K562 (cell line): ENCODE measurements around the gene SLIT1. TPM values are rescaled to one million over a fixed set of nuclear protein-coding genes. Genes with fewer than 3 reads are reported as not detected.

Source experiments
- LARP7 ChIP-seq: fragments of 450-650 bp; IDR thresholded peaks from 2 replicates; pipeline ENCODE4 v1.6.1; 2016
- MTA3 ChIP-seq: fragments of 450-650 bp; formaldehyde crosslinking; IDR thresholded peaks from 2 replicates; pipeline ENCODE4 v1.6.1; 2017; ENCODE audit warnings: mild to moderate bottlenecking, borderline replicate concordance
- NCOR1 ChIP-seq: fragments of 450-650 bp; IDR thresholded peaks from 2 replicates; pipeline ENCODE4 v1.6.1; 2016; ENCODE audit warnings: mild to moderate bottlenecking, moderate library complexity
- NFE2L1 ChIP-seq: fragments of 450-650 bp; IDR thresholded peaks from 2 replicates; pipeline ENCODE4 v1.6.1; 2016; ENCODE audit warnings: missing genetic modification characterization, low read depth, mild to moderate bottlenecking, missing compliant biosample characterization, moderate library complexity, borderline replicate concordance
- SMC3 ChIP-seq: conservative IDR thresholded peaks from 2 replicates; pipeline ENCODE4 v1.6.1; 2011; ENCODE audit warnings: low read depth, low read length, improper control_type of control experiment; ENCODE audit not compliant: insufficient read depth
- ZNF24 ChIP-seq: fragments of 450-650 bp; IDR thresholded peaks from 2 replicates; pipeline ENCODE4 v1.6.1; 2016
- polyA plus RNA-seq, 8 experiments: library from polyadenylated mRNA; depleted of rRNA in 4 of 8; stranded (reverse) in 5 of 8; unstranded in 3 of 8; fragments of >200 nt; fragmentation: Nextera tagmentation in 2 of 8; fragmentation: Illumina TruSeq in 1 of 8; extraction: Ambion mirVana in 2 of 8; extraction: Trizol in 1 of 8; gene quantifications; 2 replicates each; pipeline versions ENCODE4 v1.2.1 to v1.2.3, GENCODE V29; 2011 to 2014; ENCODE audit warnings: inconsistent platforms in 1 of 8, missing spikeins in 1 of 8
- total RNA-seq, 7 experiments: library from RNA; depleted of rRNA in 6 of 7; stranded (reverse); fragments of >200 nt in 6 of 7; fragmentation: Illumina TruSeq in 2 of 7; extraction: Trizol in 2 of 7; gene quantifications; 2 replicates each; pipeline versions ENCODE4 v1.2.1 to v1.2.3, GENCODE V29; 2011 to 2021; ENCODE audit warnings: low replicate concordance in 1 of 7
- TF ChIP-seq, protein P1 (sequence below): fragments of 200-800 bp; sonication (Bioruptor generic); IDR thresholded peaks from 2 replicates; pipeline ENCODE4 v1.6.1; 2016; ENCODE audit warnings: missing genetic modification characterization, missing compliant biosample characterization
- TF ChIP-seq, protein P2 (sequence below): fragments of 250-450 bp; sonication (Bioruptor Pico); IDR thresholded peaks from 2 replicates; pipeline ENCODE4 v1.8.0; 2021; ENCODE audit warnings: borderline replicate concordance, mild to moderate bottlenecking, moderate library complexity; ENCODE audit not compliant: poor library complexity, severe bottlenecking

SLIT1 gene
- total and polyA plus RNA-seq, 9 of the 15 experiments (the other 6 are each of a cell fraction or from before 2014, with no cell fraction given): 0.01 to 0.11 (median 0.04) TPM; not detected in 3

DNA sequence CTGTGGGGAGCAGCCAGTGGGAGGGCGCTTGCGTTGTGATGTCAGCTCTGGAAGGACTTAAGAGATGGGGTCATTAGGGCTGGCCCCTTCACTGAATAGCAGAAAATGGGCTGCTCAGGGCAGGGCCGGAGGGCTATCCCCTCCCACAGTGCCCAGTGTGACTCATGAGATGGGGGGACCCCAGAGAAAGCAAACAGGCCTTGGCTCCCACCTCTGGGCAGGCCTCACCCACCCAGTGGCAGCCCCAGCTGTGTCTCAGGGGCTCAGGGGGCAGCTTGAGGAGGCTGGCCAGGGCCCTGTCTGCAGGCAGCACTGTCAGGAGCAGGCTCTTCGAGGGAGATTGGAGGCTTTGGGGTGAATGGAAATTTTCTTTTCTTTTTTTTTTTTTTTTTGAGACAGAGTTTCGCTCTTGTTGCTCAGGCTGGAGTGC lies 168.3 kb downstream of the SLIT1 start (continued):
- TF ChIP-seq, protein P1, sequence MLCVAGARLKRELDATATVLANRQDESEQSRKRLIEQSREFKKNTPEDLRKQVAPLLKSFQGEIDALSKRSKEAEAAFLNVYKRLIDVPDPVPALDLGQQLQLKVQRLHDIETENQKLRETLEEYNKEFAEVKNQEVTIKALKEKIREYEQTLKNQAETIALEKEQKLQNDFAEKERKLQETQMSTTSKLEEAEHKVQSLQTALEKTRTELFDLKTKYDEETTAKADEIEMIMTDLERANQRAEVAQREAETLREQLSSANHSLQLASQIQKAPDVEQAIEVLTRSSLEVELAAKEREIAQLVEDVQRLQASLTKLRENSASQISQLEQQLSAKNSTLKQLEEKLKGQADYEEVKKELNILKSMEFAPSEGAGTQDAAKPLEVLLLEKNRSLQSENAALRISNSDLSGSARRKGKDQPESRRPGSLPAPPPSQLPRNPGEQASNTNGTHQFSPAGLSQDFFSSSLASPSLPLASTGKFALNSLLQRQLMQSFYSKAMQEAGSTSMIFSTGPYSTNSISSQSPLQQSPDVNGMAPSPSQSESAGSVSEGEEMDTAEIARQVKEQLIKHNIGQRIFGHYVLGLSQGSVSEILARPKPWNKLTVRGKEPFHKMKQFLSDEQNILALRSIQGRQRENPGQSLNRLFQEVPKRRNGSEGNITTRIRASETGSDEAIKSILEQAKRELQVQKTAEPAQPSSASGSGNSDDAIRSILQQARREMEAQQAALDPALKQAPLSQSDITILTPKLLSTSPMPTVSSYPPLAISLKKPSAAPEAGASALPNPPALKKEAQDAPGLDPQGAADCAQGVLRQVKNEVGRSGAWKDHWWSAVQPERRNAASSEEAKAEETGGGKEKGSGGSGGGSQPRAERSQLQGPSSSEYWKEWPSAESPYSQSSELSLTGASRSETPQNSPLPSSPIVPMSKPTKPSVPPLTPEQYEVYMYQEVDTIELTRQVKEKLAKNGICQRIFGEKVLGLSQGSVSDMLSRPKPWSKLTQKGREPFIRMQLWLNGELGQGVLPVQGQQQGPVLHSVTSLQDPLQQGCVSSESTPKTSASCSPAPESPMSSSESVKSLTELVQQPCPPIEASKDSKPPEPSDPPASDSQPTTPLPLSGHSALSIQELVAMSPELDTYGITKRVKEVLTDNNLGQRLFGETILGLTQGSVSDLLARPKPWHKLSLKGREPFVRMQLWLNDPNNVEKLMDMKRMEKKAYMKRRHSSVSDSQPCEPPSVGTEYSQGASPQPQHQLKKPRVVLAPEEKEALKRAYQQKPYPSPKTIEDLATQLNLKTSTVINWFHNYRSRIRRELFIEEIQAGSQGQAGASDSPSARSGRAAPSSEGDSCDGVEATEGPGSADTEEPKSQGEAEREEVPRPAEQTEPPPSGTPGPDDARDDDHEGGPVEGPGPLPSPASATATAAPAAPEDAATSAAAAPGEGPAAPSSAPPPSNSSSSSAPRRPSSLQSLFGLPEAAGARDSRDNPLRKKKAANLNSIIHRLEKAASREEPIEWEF (CRISPR knock-in tag): no peak
- TF ChIP-seq NFE2L1 (tag) (no peak), LARP7 (no peak), SMC3 (no peak), NCOR1 (no peak), ZNF24 (no peak), MTA3 (no peak)
- TF ChIP-seq, protein P2, sequence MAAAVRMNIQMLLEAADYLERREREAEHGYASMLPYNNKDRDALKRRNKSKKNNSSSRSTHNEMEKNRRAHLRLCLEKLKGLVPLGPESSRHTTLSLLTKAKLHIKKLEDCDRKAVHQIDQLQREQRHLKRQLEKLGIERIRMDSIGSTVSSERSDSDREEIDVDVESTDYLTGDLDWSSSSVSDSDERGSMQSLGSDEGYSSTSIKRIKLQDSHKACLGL: no peak
